HCT116 (cell line): ENCODE results near the gene PUSL1. TPM values are rescaled to one million over a fixed set of nuclear protein-coding genes. Genes with fewer than 3 reads are reported as not detected.
A peak's percentile ranks its signal among the peaks of the same experiment; 100 is the strongest.

Source experiments
- ATAC-seq: fragments of 200-7000 bp; cut with Tn5 transposase; 2 replicates; pipeline ENCODE4 v1.9.1; 2020; ENCODE audit warnings: mild to moderate bottlenecking, moderate library complexity
- BruUV-seq: library from RNA; stranded (reverse); fragments of 400-500 nt; replicated peaks from 2 replicates; lab custom pipeline; 2021; lab: Mats Ljungman, UMichigan
- CTCF ChIA-PET: fragments of 300-600 bp; sonication (Branson Sonifier 250); formaldehyde crosslinking; loops from one replicate; lab custom pipeline; 2021; ENCODE audit warnings: antibody characterized with exemption; lab: Charles Lee
- POLR2A ChIA-PET: fragments of 300-600, 350-600 bp; sonication (Branson Sonifier 250); formaldehyde crosslinking; loops from one replicate; lab custom pipeline; 2021; ENCODE audit warnings: antibody characterized with exemption; lab: Charles Lee
- RAD21 ChIA-PET, 2 experiments: fragments of 300-600 bp; sonication (Branson Sonifier 250); formaldehyde crosslinking; loops; one replicate each; lab custom pipeline; 2023; ENCODE audit warnings: low total read pairs in 2 of 2; ENCODE audit not compliant: uncharacterized antibody in 2 of 2, unreplicated experiment in 2 of 2, low non-redundant PET in 1 of 2; lab: Charles Lee
- DNase-seq: peaks from one replicate; pipeline ENCODE4 v3.0.0-alpha.2; 2010; ENCODE audit warnings: low read depth, low spot score
- H2AFZ ChIP-seq: fragments of 200-600 bp; shearing (Covaris generic), sonication (generic); 2 replicates; pipeline ENCODE4 v1.6.1; 2017; ENCODE audit warnings: low read depth, mixed run types, mixed read lengths, antibody characterized with exemption, low read length; ENCODE audit not compliant: poor library complexity, severe bottlenecking
- H3K27ac ChIP-seq: 2 replicates; pipeline ENCODE4 v1.5.1; 2012; ENCODE audit warnings: low read depth, low read length
- H3K27me3 ChIP-seq: fragments of 200-600 bp; sonication (generic); 2 replicates; pipeline ENCODE4 v1.6.1; 2016; ENCODE audit warnings: mixed run types, low read length, mixed read lengths; ENCODE audit not compliant: insufficient read depth
- H3K36me3 ChIP-seq, 2 experiments: fragments of 200-500 bp in 1 of 2; fragments of 200-600 bp in 1 of 2; sonication (Bioruptor generic) in 1 of 2; sonication (generic) in 1 of 2; 2 replicates each; pipeline versions ENCODE4 v1.5.1 to v1.6.1; 2014 to 2016; ENCODE audit warnings: low read length in 2 of 2, inconsistent platforms in 1 of 2, mixed read lengths in 1 of 2, mixed run types in 1 of 2; ENCODE audit not compliant: insufficient read depth in 2 of 2, control insufficient read depth in 1 of 2
- H3K4me1 ChIP-seq, 2 experiments: fragments of 200-600 bp in 1 of 2; sonication (generic) in 1 of 2; 2 replicates each; pipeline versions ENCODE4 v1.5.1 to v1.6.1; 2012 to 2017; ENCODE audit warnings: low read length in 2 of 2, inconsistent platforms in 1 of 2, mild to moderate bottlenecking in 1 of 2, mixed read lengths in 1 of 2, mixed run types in 1 of 2, moderate library complexity in 1 of 2; ENCODE audit not compliant: insufficient read depth in 2 of 2, control insufficient read depth in 1 of 2
- H3K4me2 ChIP-seq: fragments of 200-600 bp; sonication (generic); 2 replicates; pipeline ENCODE4 v1.6.1; 2017; ENCODE audit warnings: mixed run types, low read length, mixed read lengths
- H3K4me3 ChIP-seq, 2 experiments: fragments of 200-600 bp in 1 of 2; sonication (generic) in 1 of 2; replicated peaks in 1 of 2; 2 replicates each; pipeline ENCODE4 v1.5.1; 2011 to 2016; ENCODE audit warnings: low read length in 2 of 2, control low read depth in 1 of 2, low read depth in 1 of 2, mild to moderate bottlenecking in 1 of 2, mixed read lengths in 1 of 2, mixed run types in 1 of 2
- H3K79me2 ChIP-seq: fragments of 200-600 bp; sonication (generic); 2 replicates; pipeline ENCODE4 v1.6.1; 2017; ENCODE audit warnings: mild to moderate bottlenecking, mixed run types, low read length, moderate library complexity, mixed read lengths; ENCODE audit not compliant: insufficient read depth
- H3K9ac ChIP-seq: fragments of 200-600 bp; sonication (generic); 2 replicates; pipeline ENCODE4 v1.6.1; 2016; ENCODE audit warnings: low read length, mixed read lengths
- H3K9me2 ChIP-seq: fragments of 200-600 bp; sonication (generic), shearing (Covaris generic); 2 replicates; pipeline ENCODE4 v1.6.1; 2017; ENCODE audit warnings: mixed run types, mild to moderate bottlenecking, moderate library complexity; ENCODE audit not compliant: insufficient read depth
- H3K9me3 ChIP-seq, 2 experiments: fragments of 200-500 bp in 1 of 2; fragments of 200-600 bp in 1 of 2; sonication (Bioruptor generic) in 1 of 2; sonication (generic) in 1 of 2; 2 replicates each; pipeline ENCODE4 v1.6.1; 2014 to 2017; ENCODE audit warnings: low read length in 2 of 2, mixed read lengths in 2 of 2, inconsistent platforms in 1 of 2, low read depth in 1 of 2, mild to moderate bottlenecking in 1 of 2, mixed run types in 1 of 2, moderate library complexity in 1 of 2; ENCODE audit not compliant: control insufficient read depth in 1 of 2, insufficient read depth in 1 of 2
- H4K20me1 ChIP-seq: fragments of 200-600 bp; sonication (generic), shearing (Covaris generic); 2 replicates; pipeline ENCODE4 v1.6.1; 2017; ENCODE audit warnings: mixed run types, mild to moderate bottlenecking, moderate library complexity; ENCODE audit not compliant: insufficient read depth
- ATF3 ChIP-seq: IDR thresholded peaks from 2 replicates; pipeline ENCODE4 v1.6.1; 2012
- CBX3 ChIP-seq: IDR thresholded peaks from 2 replicates; pipeline ENCODE4 v1.6.1; 2012; ENCODE audit warnings: low read depth
- CEBPB ChIP-seq: IDR thresholded peaks from 2 replicates; pipeline ENCODE4 v1.6.1; 2012; ENCODE audit warnings: low read depth
- EGR1 ChIP-seq: IDR thresholded peaks from 2 replicates; pipeline ENCODE4 v1.6.1; 2012; ENCODE audit warnings: low read depth
- ELF1 ChIP-seq: IDR thresholded peaks from 2 replicates; pipeline ENCODE4 v1.6.1; 2012; ENCODE audit warnings: low read depth, borderline replicate concordance
- EZH2phosphoT487 ChIP-seq: fragments of 200-600 bp; IDR thresholded peaks from 2 replicates; pipeline ENCODE4 v1.6.1; 2018; ENCODE audit warnings: antibody characterized with exemption, borderline replicate concordance
- JUND ChIP-seq: IDR thresholded peaks from 2 replicates; pipeline ENCODE4 v1.6.1; 2012
- MAX ChIP-seq: IDR thresholded peaks from 2 replicates; pipeline ENCODE4 v1.6.1; 2012
- POLR2A ChIP-seq: IDR thresholded peaks from 2 replicates; pipeline ENCODE4 v1.7.0; 2011; ENCODE audit warnings: borderline replicate concordance; ENCODE audit not compliant: insufficient read depth, insufficient read length; ENCODE audit errors: extremely low read depth
- SIN3A ChIP-seq: IDR thresholded peaks from 2 replicates; pipeline ENCODE4 v1.6.1; 2012; ENCODE audit warnings: low read depth
- SP1 ChIP-seq: IDR thresholded peaks from 2 replicates; pipeline ENCODE4 v1.6.1; 2012; ENCODE audit warnings: low read depth
- SRF ChIP-seq: IDR thresholded peaks from 2 replicates; pipeline ENCODE4 v1.6.1; 2012; ENCODE audit warnings: low read depth
- TCF7L2 ChIP-seq: IDR thresholded peaks from 2 replicates; pipeline ENCODE4 v1.7.0; 2011; ENCODE audit warnings: borderline replicate concordance, inconsistent platforms; ENCODE audit not compliant: insufficient read depth, insufficient read length; ENCODE audit errors: extremely low read depth
- YY1 ChIP-seq: IDR thresholded peaks from 2 replicates; pipeline ENCODE4 v1.6.1; 2011; ENCODE audit warnings: low read length, low read depth, moderate library complexity, mild to moderate bottlenecking; ENCODE audit not compliant: insufficient replicate concordance; ENCODE audit errors: extremely low read depth
- ZBTB33 ChIP-seq: IDR thresholded peaks from 2 replicates; pipeline ENCODE4 v1.6.1; 2011; ENCODE audit warnings: mild to moderate bottlenecking, low read length, moderate library complexity; ENCODE audit not compliant: insufficient replicate concordance; ENCODE audit errors: extremely low read depth
- ZFX ChIP-seq: fragments of 450-650 bp; IDR thresholded peaks from 2 replicates; pipeline ENCODE4 v1.6.1; 2017
- ZNF274 ChIP-seq: fragments of 200-500 bp; sonication (Bioruptor generic); IDR thresholded peaks from 2 replicates; pipeline ENCODE4 v1.6.1; 2014; ENCODE audit warnings: mild to moderate bottlenecking, low read depth, low read length, inconsistent platforms
- intact Hi-C: fragments of 100-400 bp; cut with micrococcal nuclease; formaldehyde crosslinking; loops from 2 replicates; pipeline ENCODE4 v1.10.0; 2022
- total RNA-seq: library from RNA; stranded (reverse); gene quantifications from one replicate; pipeline ENCODE4 v1.2.1, GENCODE V29; 2021; ENCODE audit not compliant: unreplicated experiment
- TF ChIP-seq, protein P1 (sequence below), 3 experiments: fragments of 200-600 bp in 1 of 3; sonication (generic) in 1 of 3; IDR thresholded peaks in 2 of 3; conservative IDR thresholded peaks in 1 of 3; 2 replicates each; pipeline ENCODE4 v1.5.1; 2012 to 2017; ENCODE audit warnings: low read depth in 2 of 3, low read length in 2 of 3, antibody characterized with exemption in 1 of 3, borderline replicate concordance in 1 of 3, control low read depth in 1 of 3, mild to moderate bottlenecking in 1 of 3, mixed read lengths in 1 of 3, mixed run types in 1 of 3, moderate library complexity in 1 of 3; ENCODE audit not compliant: insufficient read depth in 1 of 3
- TF ChIP-seq, protein P2 (sequence below): IDR thresholded peaks from 2 replicates; pipeline ENCODE4 v1.6.1; 2012; ENCODE audit warnings: low read depth

The PUSL1 gene
- total RNA-seq, 1 experiment from 2014 or later: 47.2 TPM

- H2AFZ ChIP-seq: no peak overlapping the region
- H3K4me2 ChIP-seq: peak overlapping the region; percentile 96
- BruUV-seq: no TSS peak
- H3K79me2 ChIP-seq: peaks cover 83% of the 10 kb centered on the region
- H3K9ac ChIP-seq: peak overlapping the region; percentile 76
- peaks cover 41 to 56% of the 10 kb centered on the region in 2 experiments for H3K4me1 ChIP-seq
- H4K20me1 ChIP-seq: no peaks in the 10 kb centered on the region
- no peaks in the 10 kb centered on the region for H3K9me2 ChIP-seq
- H3K36me3 ChIP-seq: peaks cover 2 to 22% of the 10 kb centered on the region in 2 experiments; a peak in 3 of 4 replicates
- ATAC-seq (peak; percentile 75), DNase-seq (peak; percentile 95)
- H3K9me3 ChIP-seq: no peaks in the 10 kb centered on the region
- intact Hi-C loops: loop anchor here (1.0 to 10.0 kb wide), 5 partner anchors 30 to 273 kb away; partner anchors contain the start of genes ACAP3, AURKAIP1, CCNL2 and MIB2
- H3K27me3 ChIP-seq: no peaks in the 10 kb centered on the region
- peak overlapping the region; percentile 45 to 55 for H3K4me3 ChIP-seq
- peak overlapping the region; percentile 100 for H3K27ac ChIP-seq
- RAD21 ChIA-PET: no interaction called here
- CTCF ChIA-PET: interaction anchor here (1.3 kb wide), 1 partner anchor 30 kb away, joined by 3 read pairs; the partner anchor contains the start of gene AURKAIP1
- POLR2A ChIA-PET: no interaction called here
- no peak for TF ChIP-seq MAX
- TF ChIP-seq TCF7L2: peak; percentile 44
- no peak for TF ChIP-seq ELF1
- no peak for TF ChIP-seq SP1
- no peak for TF ChIP-seq EZH2phosphoT487
- TF ChIP-seq EGR1: no peak
- TF ChIP-seq ATF3: no peak
- TF ChIP-seq ZNF274: no peak
- no peak for TF ChIP-seq ZFX
- no peak for TF ChIP-seq SRF
- TF ChIP-seq SIN3A: no peak
- no peak for TF ChIP-seq CBX3
- TF ChIP-seq JUND: no peak
- TF ChIP-seq, protein P1, sequence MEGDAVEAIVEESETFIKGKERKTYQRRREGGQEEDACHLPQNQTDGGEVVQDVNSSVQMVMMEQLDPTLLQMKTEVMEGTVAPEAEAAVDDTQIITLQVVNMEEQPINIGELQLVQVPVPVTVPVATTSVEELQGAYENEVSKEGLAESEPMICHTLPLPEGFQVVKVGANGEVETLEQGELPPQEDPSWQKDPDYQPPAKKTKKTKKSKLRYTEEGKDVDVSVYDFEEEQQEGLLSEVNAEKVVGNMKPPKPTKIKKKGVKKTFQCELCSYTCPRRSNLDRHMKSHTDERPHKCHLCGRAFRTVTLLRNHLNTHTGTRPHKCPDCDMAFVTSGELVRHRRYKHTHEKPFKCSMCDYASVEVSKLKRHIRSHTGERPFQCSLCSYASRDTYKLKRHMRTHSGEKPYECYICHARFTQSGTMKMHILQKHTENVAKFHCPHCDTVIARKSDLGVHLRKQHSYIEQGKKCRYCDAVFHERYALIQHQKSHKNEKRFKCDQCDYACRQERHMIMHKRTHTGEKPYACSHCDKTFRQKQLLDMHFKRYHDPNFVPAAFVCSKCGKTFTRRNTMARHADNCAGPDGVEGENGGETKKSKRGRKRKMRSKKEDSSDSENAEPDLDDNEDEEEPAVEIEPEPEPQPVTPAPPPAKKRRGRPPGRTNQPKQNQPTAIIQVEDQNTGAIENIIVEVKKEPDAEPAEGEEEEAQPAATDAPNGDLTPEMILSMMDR (IDR thresholded peaks at IDR 0.05 in 2 of 3, conservative IDR thresholded peaks at IDR 0.05 in 1 of 3; ENCODE audit: borderline replicate concordance in 1 of 3, insufficient read depth in 1 of 3, low read depth in 2 of 3, low read length in 2 of 3): peak in 2 of 3 experiments; percentile 48 to 60; a peak in 4 of 6 replicates
- no peak for TF ChIP-seq CEBPB
- TF ChIP-seq ZBTB33: peak; percentile 56
- TF ChIP-seq, protein P2, sequence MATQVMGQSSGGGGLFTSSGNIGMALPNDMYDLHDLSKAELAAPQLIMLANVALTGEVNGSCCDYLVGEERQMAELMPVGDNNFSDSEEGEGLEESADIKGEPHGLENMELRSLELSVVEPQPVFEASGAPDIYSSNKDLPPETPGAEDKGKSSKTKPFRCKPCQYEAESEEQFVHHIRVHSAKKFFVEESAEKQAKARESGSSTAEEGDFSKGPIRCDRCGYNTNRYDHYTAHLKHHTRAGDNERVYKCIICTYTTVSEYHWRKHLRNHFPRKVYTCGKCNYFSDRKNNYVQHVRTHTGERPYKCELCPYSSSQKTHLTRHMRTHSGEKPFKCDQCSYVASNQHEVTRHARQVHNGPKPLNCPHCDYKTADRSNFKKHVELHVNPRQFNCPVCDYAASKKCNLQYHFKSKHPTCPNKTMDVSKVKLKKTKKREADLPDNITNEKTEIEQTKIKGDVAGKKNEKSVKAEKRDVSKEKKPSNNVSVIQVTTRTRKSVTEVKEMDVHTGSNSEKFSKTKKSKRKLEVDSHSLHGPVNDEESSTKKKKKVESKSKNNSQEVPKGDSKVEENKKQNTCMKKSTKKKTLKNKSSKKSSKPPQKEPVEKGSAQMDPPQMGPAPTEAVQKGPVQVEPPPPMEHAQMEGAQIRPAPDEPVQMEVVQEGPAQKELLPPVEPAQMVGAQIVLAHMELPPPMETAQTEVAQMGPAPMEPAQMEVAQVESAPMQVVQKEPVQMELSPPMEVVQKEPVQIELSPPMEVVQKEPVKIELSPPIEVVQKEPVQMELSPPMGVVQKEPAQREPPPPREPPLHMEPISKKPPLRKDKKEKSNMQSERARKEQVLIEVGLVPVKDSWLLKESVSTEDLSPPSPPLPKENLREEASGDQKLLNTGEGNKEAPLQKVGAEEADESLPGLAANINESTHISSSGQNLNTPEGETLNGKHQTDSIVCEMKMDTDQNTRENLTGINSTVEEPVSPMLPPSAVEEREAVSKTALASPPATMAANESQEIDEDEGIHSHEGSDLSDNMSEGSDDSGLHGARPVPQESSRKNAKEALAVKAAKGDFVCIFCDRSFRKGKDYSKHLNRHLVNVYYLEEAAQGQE: no peak
- TF ChIP-seq POLR2A: no peak
- TF ChIP-seq YY1: no peak
These were observed 36.4 kb downstream of the PUSL1 start for GRCh38 chr1:1344655-1345361.
